HepG2 (cell line): ENCODE results near the gene PSMB3. TPM values are rescaled to one million over a fixed set of nuclear protein-coding genes. Genes with fewer than 3 reads are reported as not detected.

Source experiments
- ATAC-seq: fragments of 200-7000 bp; cut with Tn5 transposase; 3 replicates; pipeline ENCODE4 v1.9.1; 2020; ENCODE audit warnings: mild to moderate bottlenecking, moderate library complexity
- BruUV-seq: library from RNA; stranded (reverse); fragments of 400-500 nt; replicated peaks from 2 replicates; lab custom pipeline; 2021; lab: Mats Ljungman, UMichigan
- CTCF ChIA-PET: fragments of 300-600 bp; formaldehyde crosslinking; extraction: SDS; loops from one replicate; lab custom pipeline; 2021; ENCODE audit warnings: low total read pairs, inconsistent platforms, low intra/inter-chr PET ratio; lab: Yijun Ruan, JAX
- POLR2A ChIA-PET: fragments of 350-600 bp; sonication (Branson Sonifier 250); formaldehyde crosslinking; loops from one replicate; lab custom pipeline; 2020; ENCODE audit warnings: antibody characterized with exemption, inconsistent platforms; lab: Yijun Ruan, JAX
- DNase-seq: peaks from one replicate; pipeline ENCODE4 v3.0.0-alpha.2; 2015; ENCODE audit warnings: low spot score
- FAIRE-seq: peaks from 3 replicates; lab custom pipeline; 2011; peaks lifted over from hg19 to GRCh38; lab: Jason Lieb, UNC
- H2AFZ ChIP-seq: one replicate; pipeline ENCODE4 v1.6.1; 2011; ENCODE audit warnings: low read length, inconsistent platforms
- H3K27ac ChIP-seq: fragments of 300-600 bp; 3 replicates; pipeline ENCODE4 v1.8.0; 2011; ENCODE audit warnings: mixed run types, mild to moderate bottlenecking, mixed read lengths, low read length, inconsistent platforms; ENCODE audit not compliant: insufficient read depth; ENCODE audit errors: extremely low read length
- H3K27me3 ChIP-seq, 2 experiments: fragments of 200-600 bp in 1 of 2; 2 replicates in 1 of 2; 3 replicates in 1 of 2; pipeline versions ENCODE4 v1.6.0 to v1.8.0; 2011; ENCODE audit warnings: low read length in 2 of 2, mild to moderate bottlenecking in 2 of 2, moderate library complexity in 2 of 2, inconsistent platforms in 1 of 2; ENCODE audit not compliant: insufficient read depth in 2 of 2, control insufficient read depth in 1 of 2
- H3K36me3 ChIP-seq, 2 experiments: fragments of 200-600 bp in 1 of 2; replicated peaks in 1 of 2; 2 replicates in 1 of 2; 3 replicates in 1 of 2; pipeline versions ENCODE4 v1.5.1 to v1.8.0; 2011; ENCODE audit warnings: low read length in 2 of 2, inconsistent platforms in 1 of 2; ENCODE audit not compliant: insufficient read depth in 2 of 2, control insufficient read depth in 1 of 2
- H3K4me1 ChIP-seq: 2 replicates; pipeline ENCODE4 v1.5.1; 2012; ENCODE audit warnings: low read length, inconsistent platforms; ENCODE audit not compliant: insufficient read depth
- H3K4me2 ChIP-seq: 2 replicates; pipeline ENCODE4 v1.6.0; 2011; ENCODE audit warnings: low read depth, low read length, inconsistent platforms
- H3K4me3 ChIP-seq, 3 experiments: fragments of 200-600 bp in 1 of 3; sonication (generic), shearing (Covaris generic) in 1 of 3; replicated peaks in 1 of 3; 2 replicates each; pipeline ENCODE4 v1.5.1; 2011 to 2016; ENCODE audit warnings: low read length in 3 of 3, inconsistent platforms in 2 of 3, low read depth in 2 of 3, mild to moderate bottlenecking in 2 of 3, control low read depth in 1 of 3, mixed read lengths in 1 of 3; ENCODE audit not compliant: insufficient read depth in 1 of 3
- H3K79me2 ChIP-seq: one replicate; pipeline ENCODE4 v1.6.1; 2011; ENCODE audit warnings: low read length, inconsistent platforms; ENCODE audit not compliant: insufficient read depth
- H3K9ac ChIP-seq: 2 replicates; pipeline ENCODE4 v1.6.0; 2011; ENCODE audit warnings: mild to moderate bottlenecking, low read depth, low read length, inconsistent platforms; ENCODE audit not compliant: insufficient read depth
- H3K9me3 ChIP-seq: 2 replicates; pipeline ENCODE4 v1.5.1; 2012; ENCODE audit warnings: mild to moderate bottlenecking, low read length
- H4K20me1 ChIP-seq: 2 replicates; pipeline ENCODE4 v1.6.0; 2011; ENCODE audit warnings: inconsistent platforms, mild to moderate bottlenecking, low read length, moderate library complexity; ENCODE audit not compliant: insufficient read depth
- IRF2 ChIP-seq: IDR thresholded peaks from 2 replicates; pipeline ENCODE4 v1.6.1; 2018; ENCODE audit warnings: missing genetic modification reagents, missing compliant biosample characterization
- MAFF ChIP-seq: IDR thresholded peaks from 2 replicates; pipeline ENCODE4 v1.6.1; 2011; ENCODE audit warnings: low read depth, low read length, improper control_type of control experiment
- MTA3 ChIP-seq: sonication (generic); formaldehyde crosslinking; IDR thresholded peaks from 2 replicates; pipeline ENCODE4 v1.4.0; 2020; ENCODE audit warnings: missing genetic modification reagents
- NCOR1 ChIP-seq: fragments of 200-600 bp; sonication (generic); IDR thresholded peaks from 2 replicates; pipeline ENCODE4 v1.7.0; 2017; ENCODE audit warnings: antibody characterized with exemption, low read length, borderline replicate concordance
- SMAD1 ChIP-seq: sonication (generic); formaldehyde crosslinking; IDR thresholded peaks from 2 replicates; pipeline ENCODE4 v1.4.0; 2020; ENCODE audit warnings: missing genetic modification reagents, low read depth, mild to moderate bottlenecking, borderline replicate concordance
- SRY ChIP-seq: sonication (generic); formaldehyde crosslinking; IDR thresholded peaks from 2 replicates; pipeline ENCODE4 v1.8.0; 2022; ENCODE audit warnings: mild to moderate bottlenecking, missing genetic modification reagents
- TOPORS ChIP-seq: sonication (generic); formaldehyde crosslinking; IDR thresholded peaks from 2 replicates; pipeline ENCODE4 v1.8.0; 2023; ENCODE audit warnings: mild to moderate bottlenecking, missing genetic modification reagents
- ZNF33B ChIP-seq: sonication (generic); formaldehyde crosslinking; IDR thresholded peaks from 2 replicates; pipeline ENCODE4 v1.5.1; 2020; ENCODE audit warnings: mild to moderate bottlenecking, missing genetic modification reagents
- ZNF484 ChIP-seq: sonication (generic); formaldehyde crosslinking; IDR thresholded peaks from 2 replicates; pipeline ENCODE4 v1.5.1; 2020; ENCODE audit warnings: mild to moderate bottlenecking, low read depth, missing genetic modification reagents, borderline replicate concordance
- ZNF552 ChIP-seq: sonication (generic); formaldehyde crosslinking; IDR thresholded peaks from 2 replicates; pipeline ENCODE4 v1.9.0; 2022; ENCODE audit warnings: missing genetic modification reagents, mild to moderate bottlenecking, borderline replicate concordance
- ZNF629 ChIP-seq: sonication (generic); formaldehyde crosslinking; conservative IDR thresholded peaks from 2 replicates; pipeline ENCODE4 v1.5.0; 2020; ENCODE audit warnings: missing genetic modification reagents
- WGBS: methylation state at CpG from one replicate; pipeline ENCODE4 v1.1.6; 2017; ENCODE audit warnings: low lambda C conversion rate; 5-methylcytosine and 5-hydroxymethylcytosine counted together
- in situ Hi-C: cut with HindIII; loops from 2 replicates; pipeline ENCODE4 v1.10.0; 2017; ENCODE audit warnings: low pct_unique_long_range_greater_than_20kb; ENCODE audit not compliant: extremely low pct_ligation_motif_present
- intact Hi-C: fragments of 100-400 bp; cut with micrococcal nuclease; formaldehyde crosslinking; loops from one replicate; pipeline ENCODE4 v1.10.0; 2022; ENCODE audit not compliant: unreplicated experiment
- polyA plus RNA-seq, 8 experiments: library from polyadenylated mRNA; depleted of rRNA in 3 of 8; stranded (reverse) in 7 of 8; unstranded in 1 of 8; fragments of >200 nt; fragmentation: Illumina TruSeq in 4 of 8; extraction: Trizol in 4 of 8; gene quantifications; 2 replicates each; pipeline versions ENCODE4 v1.2.1 to v1.2.3, GENCODE V29; 2011 to 2016; ENCODE audit warnings: low read depth in 4 of 8, missing spikeins in 1 of 8, mixed read lengths in 1 of 8; ENCODE audit not compliant: insufficient read depth in 1 of 8
- total RNA-seq, 5 experiments: library from RNA; depleted of rRNA; stranded (reverse); fragments of >200 nt; fragmentation: Illumina TruSeq; extraction: Trizol; gene quantifications; 2 replicates each; pipeline ENCODE4 v1.2.3, GENCODE V29; 2016; ENCODE audit warnings: low read depth in 1 of 5
- TF ChIP-seq, protein P1 (sequence below): sonication (generic); formaldehyde crosslinking; IDR thresholded peaks from 2 replicates; pipeline ENCODE4 v1.4.0; 2020; ENCODE audit warnings: mild to moderate bottlenecking, low read depth, missing genetic modification reagents
- TF ChIP-seq, protein P2 (sequence below): sonication (generic); formaldehyde crosslinking; IDR thresholded peaks from 2 replicates; pipeline ENCODE4 v1.4.0; 2020; ENCODE audit warnings: missing genetic modification reagents

The PSMB3 gene
- total and polyA plus RNA-seq, 2 of the 13 experiments (the other 11 are each of a cell fraction or from before 2014, with no cell fraction given) = 366 to 517 TPM

DNA sequence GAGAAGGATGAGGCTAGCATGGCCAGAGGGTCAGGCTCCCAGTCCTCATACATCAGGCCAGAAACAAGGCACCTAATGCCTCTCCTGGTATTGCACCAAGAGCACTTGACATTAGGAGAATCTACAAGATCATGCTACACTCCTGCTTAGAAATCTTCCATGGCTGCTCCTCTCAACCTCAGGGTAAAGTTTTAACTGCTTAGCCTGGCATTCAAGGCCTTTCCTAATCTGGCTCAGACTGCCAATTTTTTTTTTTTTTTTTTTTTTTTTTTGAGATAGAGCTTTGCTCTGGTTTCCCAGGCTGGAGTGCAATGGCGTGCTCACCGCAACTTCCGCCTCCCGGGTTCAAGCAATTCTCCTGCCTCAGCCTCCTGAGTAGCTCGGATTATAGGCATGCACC lies 38.6 kb downstream of the PSMB3 start:
- ATAC-seq (no peak), DNase-seq (no peak), FAIRE-seq (no peak)
- no peak overlapping the region for H3K9ac ChIP-seq
- no TSS peak for BruUV-seq
- H2AFZ ChIP-seq = no peak overlapping the region
- 87% methylated on average over 5 of the region's 5 CpGs for WGBS
- H3K4me3 ChIP-seq = no peak overlapping the region
- POLR2A ChIA-PET = no interaction called here
- in situ Hi-C loops (no loop called here), intact Hi-C loops (no loop called here)
- H3K4me2 ChIP-seq = no peak overlapping the region
- 0 out of 2 replicates have a peak, but pooled peaks cover 2% of the 10 kb centered on the region for H4K20me1 ChIP-seq
- CTCF ChIA-PET = no interaction called here
- H3K27ac ChIP-seq = no peak overlapping the region
- H3K4me1 ChIP-seq = peaks cover 9% of the 10 kb centered on the region
- no peaks in the 10 kb centered on the region for H3K9me3 ChIP-seq
- TF ChIP-seq ZNF33B (CRISPR knock-in tag) = no peak
- TF ChIP-seq NCOR1 = no peak
- no peak for TF ChIP-seq SRY (CRISPR knock-in tag)
- TF ChIP-seq ZNF552 (CRISPR knock-in tag) = no peak
- TF ChIP-seq, protein P1, sequence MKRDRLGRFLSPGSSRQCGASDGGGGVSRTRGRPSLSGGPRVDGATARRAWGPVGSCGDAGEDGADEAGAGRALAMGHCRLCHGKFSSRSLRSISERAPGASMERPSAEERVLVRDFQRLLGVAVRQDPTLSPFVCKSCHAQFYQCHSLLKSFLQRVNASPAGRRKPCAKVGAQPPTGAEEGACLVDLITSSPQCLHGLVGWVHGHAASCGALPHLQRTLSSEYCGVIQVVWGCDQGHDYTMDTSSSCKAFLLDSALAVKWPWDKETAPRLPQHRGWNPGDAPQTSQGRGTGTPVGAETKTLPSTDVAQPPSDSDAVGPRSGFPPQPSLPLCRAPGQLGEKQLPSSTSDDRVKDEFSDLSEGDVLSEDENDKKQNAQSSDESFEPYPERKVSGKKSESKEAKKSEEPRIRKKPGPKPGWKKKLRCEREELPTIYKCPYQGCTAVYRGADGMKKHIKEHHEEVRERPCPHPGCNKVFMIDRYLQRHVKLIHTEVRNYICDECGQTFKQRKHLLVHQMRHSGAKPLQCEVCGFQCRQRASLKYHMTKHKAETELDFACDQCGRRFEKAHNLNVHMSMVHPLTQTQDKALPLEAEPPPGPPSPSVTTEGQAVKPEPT = no peak
- no peak for TF ChIP-seq IRF2 (CRISPR knock-in tag)
- TF ChIP-seq, protein P2, sequence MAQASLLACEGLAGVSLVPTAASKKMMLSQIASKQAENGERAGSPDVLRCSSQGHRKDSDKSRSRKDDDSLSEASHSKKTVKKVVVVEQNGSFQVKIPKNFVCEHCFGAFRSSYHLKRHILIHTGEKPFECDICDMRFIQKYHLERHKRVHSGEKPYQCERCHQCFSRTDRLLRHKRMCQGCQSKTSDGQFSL (CRISPR knock-in tag) = no peak
- TF ChIP-seq ZNF484 = no peak
- TF ChIP-seq TOPORS = no peak
- TF ChIP-seq SMAD1 (CRISPR knock-in tag) = no peak
- TF ChIP-seq MAFF = no peak
- TF ChIP-seq ZNF629 (CRISPR knock-in tag) = no peak
- no peak for TF ChIP-seq MTA3 (CRISPR knock-in tag)
- peaks cover 29% of the 10 kb centered on the region for H3K79me2 ChIP-seq
- no peaks in the 10 kb centered on the region for H3K27me3 ChIP-seq
- H3K36me3 ChIP-seq = peaks cover 5 to 17% of the 10 kb centered on the region in 2 experiments
